ENCODE data around the gene RFPL3.

- TF ChIP-seq TAF1 (IDR thresholded peaks at IDR 0.05; ENCODE audit: borderline replicate concordance, low read depth, low read length): no peak
- TF ChIP-seq POLR2A (IDR thresholded peaks at IDR 0.05; ENCODE audit: low read depth, low read length): no peak
- TF ChIP-seq POLR2AphosphoS5 (IDR thresholded peaks at IDR 0.05; ENCODE audit: low read depth, low read length): no peak
Observed at GRCh38 chr22:32364210-32364609, 6.5 kb downstream of the RFPL3 start.

All from GM12892 (cell line).